Fibroblast of villous mesenchyme (primary cell): ENCODE results near the gene DAB1. TPM values are rescaled to one million over a fixed set of nuclear protein-coding genes. Genes with fewer than 3 reads are reported as not detected.
"Not testable (repeated sequence)": the region's sequence is repeated elsewhere in the genome, so short reads cannot be mapped to it uniquely, and the experiment has no call there.

Source experiments
- DNase-seq: peaks from one replicate; pipeline ENCODE4 v3.0.0-alpha.2; 2010; ENCODE audit warnings: low read depth
- H3K4me3 ChIP-seq: 2 replicates; pipeline ENCODE4 v1.5.1; 2011; ENCODE audit warnings: low read depth, mild to moderate bottlenecking, low read length
- CTCF ChIP-seq: IDR thresholded peaks from 2 replicates; pipeline ENCODE4 v1.5.1; 2012; ENCODE audit warnings: low read depth, mild to moderate bottlenecking, low read length; ENCODE audit not compliant: insufficient read depth
- total RNA-seq: library from RNA; depleted of rRNA; stranded (reverse); fragments of >200 nt; gene quantifications from 2 replicates; pipeline ENCODE4 v1.2.3, GENCODE V29; 2012

The DAB1 gene
- total RNA-seq, 1 donor: not detected

- H3K4me3 ChIP-seq: no peak overlapping the region
- no peak for DNase-seq
- TF ChIP-seq CTCF: no peak
These were observed 334.6 kb downstream of the DAB1 start for GRCh38 chr1:57089221-57089620.

GRCh38 chr1:57088653-57089052 lies 335.2 kb downstream of the DAB1 start:
- TF ChIP-seq CTCF: no peak

GRCh38 chr1:57087660-57088059 lies 336.2 kb downstream of the DAB1 start:
- not testable (repeated sequence) for H3K4me3 ChIP-seq, DNase-seq

More at GRCh38 chr1:57088653-57089052, 335.2 kb downstream of the DAB1 start:
- H3K4me3 ChIP-seq: no peak overlapping the region
- no peak for DNase-seq

GRCh38 chr1:57086154-57086553 lies 337.7 kb downstream of the DAB1 start:
- no peak overlapping the region for H3K4me3 ChIP-seq
- TF ChIP-seq CTCF: no peak
- DNase-seq: no peak

- no peak for DNase-seq
- no peak for TF ChIP-seq CTCF
- no peak overlapping the region for H3K4me3 ChIP-seq
These were observed 339.2 kb downstream of the DAB1 start for GRCh38 chr1:57084701-57085100.

- no peak for TF ChIP-seq CTCF
- DNase-seq: no peak
- H3K4me3 ChIP-seq: no peak overlapping the region
These were observed 341.0 kb downstream of the DAB1 start for GRCh38 chr1:57082711-57083439.

GRCh38 chr1:57079454-57080157 lies 344.3 kb downstream of the DAB1 start:
- TF ChIP-seq CTCF: no peak
- H3K4me3 ChIP-seq: no peak overlapping the region
- DNase-seq: no peak
